Measurements from ENCODE around the gene IGFBP3. TPM values are rescaled to one million over a fixed set of nuclear protein-coding genes. Genes with fewer than 3 reads are reported as not detected.

Gene IGFBP3
- total RNA-seq, 4 donors from 2014 or later, result 81.4 to 203 (median 90.2) TPM

DNA sequence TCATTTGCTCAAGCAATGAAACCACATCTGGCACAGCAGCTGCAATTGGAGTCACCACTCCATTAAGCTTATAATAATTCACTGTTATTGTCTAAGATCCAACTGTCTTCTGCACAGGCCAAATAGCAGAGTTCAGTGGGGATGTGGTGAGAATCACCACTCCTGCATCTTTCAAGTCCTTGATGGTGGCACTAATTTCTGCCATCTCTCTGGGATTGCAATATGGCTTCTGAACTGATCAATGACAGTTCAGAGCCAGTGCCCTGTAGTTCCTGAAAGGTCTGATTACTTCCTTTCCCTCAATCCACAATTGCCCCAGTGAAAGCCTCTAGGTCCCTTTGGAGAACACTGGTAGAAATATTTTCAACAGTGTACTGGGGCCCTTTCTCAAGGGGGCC, 26.4 kb downstream of the IGFBP3 start:
- in situ Hi-C loops (cut with MboI; ENCODE audit: low sequenced_read_pairs in 4 of 4), result no loop called here
- ATAC-seq, result no peak

GRCh38 chr7:45893996-45894664, 26.9 kb downstream of the IGFBP3 start:
- Histone ChIP-seq H3K4me1 (no peaks in the 10 kb centered on the region), H3K27me3 (peaks cover 2 to 8% (median 6%) of the 10 kb centered on the region in 3 donors), H3K9me3 (no peaks in the 10 kb centered on the region), H3K36me3 (no peaks in the 10 kb centered on the region), H3K4me3 (no peak overlapping the region), H3K27ac (no peak overlapping the region)
- in situ Hi-C loops (cut with MboI; ENCODE audit: low sequenced_read_pairs in 4 of 4) (no loop called here), intact Hi-C loops (cut with DNase I; ENCODE audit: low total_unique reads) (no loop called here)
- DNase-seq (no peak), ATAC-seq (no peak)
- TF ChIP-seq, protein P1, sequence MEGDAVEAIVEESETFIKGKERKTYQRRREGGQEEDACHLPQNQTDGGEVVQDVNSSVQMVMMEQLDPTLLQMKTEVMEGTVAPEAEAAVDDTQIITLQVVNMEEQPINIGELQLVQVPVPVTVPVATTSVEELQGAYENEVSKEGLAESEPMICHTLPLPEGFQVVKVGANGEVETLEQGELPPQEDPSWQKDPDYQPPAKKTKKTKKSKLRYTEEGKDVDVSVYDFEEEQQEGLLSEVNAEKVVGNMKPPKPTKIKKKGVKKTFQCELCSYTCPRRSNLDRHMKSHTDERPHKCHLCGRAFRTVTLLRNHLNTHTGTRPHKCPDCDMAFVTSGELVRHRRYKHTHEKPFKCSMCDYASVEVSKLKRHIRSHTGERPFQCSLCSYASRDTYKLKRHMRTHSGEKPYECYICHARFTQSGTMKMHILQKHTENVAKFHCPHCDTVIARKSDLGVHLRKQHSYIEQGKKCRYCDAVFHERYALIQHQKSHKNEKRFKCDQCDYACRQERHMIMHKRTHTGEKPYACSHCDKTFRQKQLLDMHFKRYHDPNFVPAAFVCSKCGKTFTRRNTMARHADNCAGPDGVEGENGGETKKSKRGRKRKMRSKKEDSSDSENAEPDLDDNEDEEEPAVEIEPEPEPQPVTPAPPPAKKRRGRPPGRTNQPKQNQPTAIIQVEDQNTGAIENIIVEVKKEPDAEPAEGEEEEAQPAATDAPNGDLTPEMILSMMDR (IDR thresholded peaks at IDR 0.05 in 4 of 5, conservative IDR thresholded peaks at IDR 0.05 in 1 of 5), result no peak
- TF ChIP-seq POLR2A (IDR thresholded peaks at IDR 0.05), result no peak

More for the DNA sequence above, 26.4 kb downstream of the IGFBP3 start:
- no peak overlapping the region for H3K4me3 ChIP-seq
- intact Hi-C loops (cut with DNase I; ENCODE audit: low total_unique reads), result no loop called here
- H3K36me3 ChIP-seq, result no peaks in the 10 kb centered on the region
- H3K4me1 ChIP-seq, result no peaks in the 10 kb centered on the region
- peaks cover 0 to 4% (median 2%) of the 10 kb centered on the region in 3 donors for H3K27me3 ChIP-seq
- TF ChIP-seq, protein P1 (IDR thresholded peaks at IDR 0.05 in 4 of 5, conservative IDR thresholded peaks at IDR 0.05 in 1 of 5), result no peak
- TF ChIP-seq POLR2A (IDR thresholded peaks at IDR 0.05), result no peak
- DNase-seq, result no peak
- no peak overlapping the region for H3K27ac ChIP-seq
- no peaks in the 10 kb centered on the region for H3K9me3 ChIP-seq

DNA sequence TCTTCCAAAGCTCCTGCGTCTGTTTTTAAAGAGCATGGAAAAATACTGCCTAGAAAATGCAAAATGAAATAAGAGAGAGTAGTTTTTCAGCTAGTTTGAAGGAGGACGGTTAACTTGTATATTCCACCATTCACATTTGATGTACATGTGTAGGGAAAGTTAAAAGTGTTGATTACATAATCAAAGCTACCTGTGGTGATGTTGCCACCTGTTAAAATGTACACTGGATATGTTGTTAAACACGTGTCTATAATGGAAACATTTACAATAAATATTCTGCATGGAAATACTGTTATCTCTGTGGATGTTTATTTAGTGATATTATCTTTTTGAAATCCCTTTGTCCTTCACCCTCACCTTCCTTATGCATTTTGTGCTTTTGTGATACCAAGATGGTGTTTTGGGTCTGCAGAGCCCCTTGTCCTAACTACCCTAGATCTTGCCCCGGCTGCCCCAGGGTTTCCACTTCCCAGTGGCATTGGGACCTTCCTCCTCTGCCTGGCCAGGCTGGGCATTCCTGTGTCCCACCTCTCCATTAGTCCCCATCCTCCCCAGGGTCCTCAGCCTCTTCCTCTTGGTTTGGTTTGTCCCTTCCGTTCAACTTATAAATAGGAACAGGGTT, 27.6 kb downstream of the IGFBP3 start:
- no peak for TF ChIP-seq POLR2A (IDR thresholded peaks at IDR 0.05)
- TF ChIP-seq, protein P1 (IDR thresholded peaks at IDR 0.05 in 4 of 5, conservative IDR thresholded peaks at IDR 0.05 in 1 of 5), result no peak
- Histone ChIP-seq H3K27me3 (peaks cover 8 to 12% (median 10%) of the 10 kb centered on the region in 3 donors), H3K4me3 (no peak overlapping the region), H3K27ac (no peak overlapping the region), H3K9me3 (no peaks in the 10 kb centered on the region), H3K4me1 (no peaks in the 10 kb centered on the region), H3K36me3 (no peaks in the 10 kb centered on the region)
- in situ Hi-C loops (cut with MboI; ENCODE audit: low sequenced_read_pairs in 4 of 4), result no loop called here
- DNase-seq (no peak), ATAC-seq (no peak)
- intact Hi-C loops (cut with DNase I; ENCODE audit: low total_unique reads), result no loop called here

GRCh38 chr7:45892407-45893035, 28.6 kb downstream of the IGFBP3 start:
- no peaks in the 10 kb centered on the region for H3K4me1 ChIP-seq
- DNase-seq (no peak), ATAC-seq (no peak)
- no peaks in the 10 kb centered on the region for H3K9me3 ChIP-seq
- TF ChIP-seq POLR2A (IDR thresholded peaks at IDR 0.05), result no peak
- TF ChIP-seq, protein P1 (IDR thresholded peaks at IDR 0.05 in 4 of 5, conservative IDR thresholded peaks at IDR 0.05 in 1 of 5), result no peak
- H3K27me3 ChIP-seq, result peaks cover 18 to 22% (median 20%) of the 10 kb centered on the region in 3 donors
- in situ Hi-C loops (cut with MboI; ENCODE audit: low sequenced_read_pairs in 4 of 4), result no loop called here
- no peaks in the 10 kb centered on the region for H3K36me3 ChIP-seq
- intact Hi-C loops (cut with DNase I; ENCODE audit: low total_unique reads), result no loop called here
- H3K27ac ChIP-seq, result no peak overlapping the region
- H3K4me3 ChIP-seq, result no peak overlapping the region

All from gastrocnemius medialis (tissue), 4 donors.